Cerebellar nuclear complex (tissue), 1 donor: ENCODE results near the gene LRRC57.
"Not testable (repeated sequence)": the region's sequence is repeated elsewhere in the genome, so short reads cannot be mapped to it uniquely, and the experiment has no call there.

Experiments used
- DNase-seq, 2 experiments: peaks; one replicate each; lab custom pipeline; 2025; lab: John Stamatoyannopoulos, UW

LRRC57 gene

GRCh38 chr15:42548249-42549031, at the start of gene LRRC57, which contains the start of gene HAUS2:
Gene LRRC57, minus strand, starts transcription at chr15:42548793. Its CDS starts 359 bp downstream, at chr15:42548434.
Gene HAUS2, plus strand, starts transcription at chr15:42548838. Its CDS starts 35 bp downstream, at chr15:42548873.
- DNase-seq, result peak in 1 of 2 experiments; percentile 34

- DNase-seq, result no peak
Measured at GRCh38 chr15:42595626-42596240, 47.1 kb upstream of the LRRC57 start.

GRCh38 chr15:42594095-42594494, 45.5 kb upstream of the LRRC57 start:
- DNase-seq, result no peak

- DNase-seq, result no peak
Measured at GRCh38 chr15:42593143-42593542, 44.5 kb upstream of the LRRC57 start.

- DNase-seq, result no peak
Measured at GRCh38 chr15:42592716-42593115, 44.1 kb upstream of the LRRC57 start.

- no peak for DNase-seq
Measured at GRCh38 chr15:42591238-42591934, 42.8 kb upstream of the LRRC57 start.

- DNase-seq, result no peak
Measured at GRCh38 chr15:42590619-42591237, 42.1 kb upstream of the LRRC57 start.

GRCh38 chr15:42584031-42584765, 35.6 kb upstream of the LRRC57 start:
- DNase-seq, result no peak

GRCh38 chr15:42582569-42583375, 34.2 kb upstream of the LRRC57 start:
- DNase-seq, result peak in 1 of 2 experiments; percentile 23

- DNase-seq, result peak in 1 of 2 experiments; percentile 49
Measured at GRCh38 chr15:42581272-42581730, 32.7 kb upstream of the LRRC57 start.

GRCh38 chr15:42578984-42579537, 30.5 kb upstream of the LRRC57 start:
- no peak for DNase-seq

- DNase-seq, result no peak
Measured at GRCh38 chr15:42577514-42578031, 29.0 kb upstream of the LRRC57 start.

GRCh38 chr15:42576776-42577175, 28.2 kb upstream of the LRRC57 start:
- no peak for DNase-seq

- no peak for DNase-seq
Measured at GRCh38 chr15:42576040-42576594, 27.5 kb upstream of the LRRC57 start.

- DNase-seq, result peak; percentile 94 to 95
Measured at GRCh38 chr15:42575188-42576039, 26.8 kb upstream of the LRRC57 start, which contains the start of gene STARD9. Gene STARD9, plus strand, starts transcription at chr15:42575606. Its CDS starts 110 bp downstream, at chr15:42575716.

- DNase-seq, result no peak
Measured at GRCh38 chr15:42558739-42559138, 10.1 kb upstream of the LRRC57 start.

GRCh38 chr15:42556550-42557207, 8.1 kb upstream of the LRRC57 start:
- DNase-seq, result not testable (repeated sequence)

- DNase-seq, result no peak
Measured at GRCh38 chr15:42553554-42553953, 5.0 kb upstream of the LRRC57 start.
